BLaER1 (cell line): ENCODE results near the gene UBD.

Experiments
- H3K27ac ChIP-seq: shearing (Covaris generic); formaldehyde crosslinking; 2 replicates; pipeline ENCODE4 v1.8.1; 2022
- H3K27me3 ChIP-seq: shearing (Covaris generic); formaldehyde crosslinking; 2 replicates; pipeline ENCODE4 v1.8.1; 2022
- H3K36me3 ChIP-seq: shearing (Covaris generic); formaldehyde crosslinking; 2 replicates; pipeline ENCODE4 v1.8.1; 2022
- H3K4me1 ChIP-seq: shearing (Covaris generic); formaldehyde crosslinking; 2 replicates; pipeline ENCODE4 v1.8.1; 2022
- H3K4me2 ChIP-seq: shearing (Covaris generic); formaldehyde crosslinking; 2 replicates; pipeline ENCODE4 v1.8.1; 2022
- H3K4me3 ChIP-seq: shearing (Covaris generic); formaldehyde crosslinking; 2 replicates; pipeline ENCODE4 v1.8.1; 2022
- H3K9ac ChIP-seq: shearing (Covaris generic); formaldehyde crosslinking; 2 replicates; pipeline ENCODE4 v1.8.1; 2022
- H3K9me3 ChIP-seq: shearing (Covaris generic); formaldehyde crosslinking; 2 replicates; pipeline ENCODE4 v1.8.1; 2022
- H4K20me1 ChIP-seq: shearing (Covaris generic); formaldehyde crosslinking; 2 replicates; pipeline ENCODE4 v1.8.1; 2022
- Cebpa-rat ChIP-seq: shearing (Covaris generic); IDR thresholded peaks from 2 replicates; pipeline ENCODE4 v1.8.1; 2022

Gene UBD

DNA sequence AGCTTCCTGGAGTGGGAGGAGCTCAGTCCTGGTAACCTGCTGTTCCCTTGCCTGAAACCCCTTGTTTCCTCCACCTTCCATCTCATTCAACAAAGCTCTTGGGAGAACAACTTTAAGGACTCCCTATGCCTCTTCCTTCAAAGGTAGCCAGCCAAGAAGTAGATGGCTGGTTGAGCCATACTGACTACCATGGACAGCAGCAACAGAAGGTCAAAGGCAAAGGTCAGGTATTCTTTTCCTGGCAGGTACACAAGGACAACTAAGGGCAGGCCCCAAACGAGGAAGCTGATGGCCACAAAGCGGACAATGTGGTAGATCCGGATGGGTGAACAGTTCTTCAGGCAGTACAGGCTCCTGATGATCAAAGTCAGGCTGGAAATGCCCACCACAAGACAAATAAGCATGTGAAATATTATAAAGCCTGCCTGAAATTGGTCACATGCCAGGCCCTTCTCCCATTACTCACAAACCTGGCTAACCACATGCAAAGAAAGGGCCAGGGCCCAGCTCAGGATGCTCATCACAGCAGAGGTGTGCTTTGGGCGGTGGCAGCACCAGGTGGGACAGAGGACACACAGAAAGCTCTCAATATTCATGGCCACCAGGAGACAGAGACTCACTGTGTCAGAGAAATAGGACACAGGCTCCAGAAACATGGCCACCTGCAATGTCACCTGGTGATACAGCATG, 21.7 kb downstream of the UBD start:
- H3K9ac ChIP-seq, result no peak overlapping the region
- no peak for TF ChIP-seq Cebpa-rat
- H3K36me3 ChIP-seq, result no peaks in the 10 kb centered on the region
- no peaks in the 10 kb centered on the region for H3K4me1 ChIP-seq
- H3K27me3 ChIP-seq, result no peaks in the 10 kb centered on the region
- no peak overlapping the region for H3K27ac ChIP-seq
- H3K4me2 ChIP-seq, result no peak overlapping the region
- no peaks in the 10 kb centered on the region for H4K20me1 ChIP-seq
- H3K9me3 ChIP-seq, result no peaks in the 10 kb centered on the region
- H3K4me3 ChIP-seq, result no peak overlapping the region

DNA sequence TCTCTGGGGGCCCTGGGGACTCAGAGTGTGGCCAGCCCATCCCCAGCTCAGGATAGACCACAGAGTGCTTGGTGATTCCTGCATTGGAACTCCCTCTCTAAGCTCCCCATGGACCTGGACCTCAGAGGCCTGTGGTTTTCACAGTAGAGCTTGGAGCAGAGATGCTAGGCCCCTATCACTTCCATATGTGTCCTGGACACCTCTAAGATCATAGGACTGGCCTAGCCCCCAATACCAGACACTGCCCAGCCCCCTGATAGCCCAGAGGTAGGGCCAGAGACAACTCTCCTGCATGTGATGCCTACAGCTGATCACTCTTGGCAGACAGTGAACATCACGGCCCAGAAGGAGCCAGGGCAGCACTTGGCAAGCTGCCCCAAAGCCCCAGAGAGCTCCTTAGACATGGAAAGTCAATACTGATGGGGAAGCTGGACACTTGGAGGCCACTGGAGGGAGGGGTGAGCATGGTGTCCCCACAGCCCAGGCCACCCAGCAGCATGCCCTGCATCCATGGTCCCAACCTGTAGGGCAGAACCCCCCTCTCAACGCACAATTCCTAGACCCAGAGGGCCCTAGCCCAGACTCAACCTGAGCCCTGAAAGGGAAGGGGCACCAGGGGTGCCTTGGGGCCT, 27.1 kb downstream of the UBD start:
- no peak for TF ChIP-seq Cebpa-rat
- H3K36me3 ChIP-seq, result no peaks in the 10 kb centered on the region
- H4K20me1 ChIP-seq, result no peaks in the 10 kb centered on the region
- no peaks in the 10 kb centered on the region for H3K4me1 ChIP-seq
- H3K9ac ChIP-seq, result no peak overlapping the region
- no peak overlapping the region for H3K4me2 ChIP-seq
- no peaks in the 10 kb centered on the region for H3K27me3 ChIP-seq
- no peaks in the 10 kb centered on the region for H3K9me3 ChIP-seq
- H3K27ac ChIP-seq, result no peak overlapping the region
- no peak overlapping the region for H3K4me3 ChIP-seq

DNA sequence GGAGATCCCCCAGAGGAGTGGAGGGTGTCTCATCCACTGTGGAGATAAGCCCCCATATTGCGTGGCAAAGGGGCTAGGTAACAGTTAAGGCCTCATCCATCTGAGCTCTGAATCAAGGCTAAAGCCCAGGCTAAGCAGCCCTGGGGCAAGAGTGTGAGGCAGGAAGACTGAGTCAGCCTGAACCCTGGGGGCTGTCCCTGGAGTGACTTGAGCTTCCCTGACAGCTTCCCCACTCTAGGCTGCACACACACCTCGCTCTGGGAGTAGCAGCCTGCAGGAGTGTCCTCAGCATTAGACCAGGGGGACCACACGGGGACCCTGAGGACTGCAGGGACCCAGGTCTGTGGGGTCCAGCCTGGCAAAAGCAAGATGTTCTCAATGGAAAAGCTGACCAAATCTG, 27.9 kb downstream of the UBD start:
- TF ChIP-seq Cebpa-rat, result no peak
- no peak overlapping the region for H3K27ac ChIP-seq

DNA sequence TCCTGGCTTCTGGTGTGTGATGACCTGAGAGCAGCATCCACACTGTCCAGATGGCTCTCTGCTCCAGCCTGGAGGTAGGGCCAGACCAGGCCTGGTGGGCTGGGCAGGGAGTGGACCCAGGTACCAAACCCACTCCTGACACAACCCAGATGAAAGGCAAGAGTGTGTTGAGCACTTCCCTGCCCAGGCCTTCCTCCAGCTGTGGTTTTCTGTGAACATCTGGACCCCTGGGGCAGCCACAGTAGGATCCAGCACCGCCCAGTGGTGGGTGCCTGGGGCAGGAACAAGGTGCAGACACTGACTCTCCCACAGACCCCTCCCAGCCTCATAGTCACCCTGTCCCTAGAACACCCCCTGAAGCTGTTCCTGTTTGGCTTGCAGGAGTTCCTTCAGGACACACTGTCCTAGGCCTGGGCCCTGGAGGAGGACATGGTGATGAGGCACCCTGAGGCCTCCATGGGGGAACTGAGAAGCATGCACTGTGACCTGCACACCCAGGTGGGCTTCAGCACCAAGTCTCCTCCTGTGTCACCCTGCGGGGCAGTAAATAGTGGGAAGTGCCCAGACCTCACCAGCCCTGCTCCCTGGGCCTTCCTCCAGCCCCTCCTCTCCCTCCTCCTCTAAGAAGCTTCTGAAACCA, 28.7 kb downstream of the UBD start:
- Histone ChIP-seq H3K9me3 (no peaks in the 10 kb centered on the region), H3K9ac (no peak overlapping the region)
- no peak for TF ChIP-seq Cebpa-rat

More for the DNA sequence above, 27.9 kb downstream of the UBD start:
- no peaks in the 10 kb centered on the region for H3K9me3 ChIP-seq
- H3K4me1 ChIP-seq, result no peaks in the 10 kb centered on the region
- no peaks in the 10 kb centered on the region for H3K36me3 ChIP-seq
- no peaks in the 10 kb centered on the region for H3K27me3 ChIP-seq
- H3K4me3 ChIP-seq, result no peak overlapping the region
- H3K4me2 ChIP-seq, result no peak overlapping the region
- H4K20me1 ChIP-seq, result no peaks in the 10 kb centered on the region
- no peak overlapping the region for H3K9ac ChIP-seq

DNA sequence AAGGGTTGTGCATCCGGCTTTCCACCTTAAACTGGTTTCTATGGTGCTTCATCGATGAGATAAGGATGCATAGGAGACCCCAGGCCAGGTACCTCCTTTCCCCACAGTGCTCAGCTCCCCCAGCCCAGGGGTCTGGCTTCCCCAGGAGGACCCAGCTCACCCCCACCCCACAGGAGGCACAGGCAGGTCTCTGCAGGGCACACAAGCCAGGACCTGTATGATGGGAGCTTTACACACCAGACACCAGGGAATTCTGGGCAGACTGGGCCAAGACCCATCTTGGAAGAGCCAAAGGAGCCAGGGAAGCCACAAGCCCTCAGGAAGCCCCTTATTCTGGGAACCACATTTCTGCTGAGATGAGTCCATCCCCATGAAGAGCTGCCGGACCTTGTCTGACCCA, 29.6 kb downstream of the UBD start:
- no peaks in the 10 kb centered on the region for H3K27me3 ChIP-seq

More for the DNA sequence above, 28.7 kb downstream of the UBD start:
- no peaks in the 10 kb centered on the region for H3K27me3 ChIP-seq
- no peak overlapping the region for H3K27ac ChIP-seq
- H3K4me1 ChIP-seq, result no peaks in the 10 kb centered on the region
- no peaks in the 10 kb centered on the region for H3K36me3 ChIP-seq
- H3K4me2 ChIP-seq, result no peak overlapping the region
- no peak overlapping the region for H3K4me3 ChIP-seq
- no peaks in the 10 kb centered on the region for H4K20me1 ChIP-seq

DNA sequence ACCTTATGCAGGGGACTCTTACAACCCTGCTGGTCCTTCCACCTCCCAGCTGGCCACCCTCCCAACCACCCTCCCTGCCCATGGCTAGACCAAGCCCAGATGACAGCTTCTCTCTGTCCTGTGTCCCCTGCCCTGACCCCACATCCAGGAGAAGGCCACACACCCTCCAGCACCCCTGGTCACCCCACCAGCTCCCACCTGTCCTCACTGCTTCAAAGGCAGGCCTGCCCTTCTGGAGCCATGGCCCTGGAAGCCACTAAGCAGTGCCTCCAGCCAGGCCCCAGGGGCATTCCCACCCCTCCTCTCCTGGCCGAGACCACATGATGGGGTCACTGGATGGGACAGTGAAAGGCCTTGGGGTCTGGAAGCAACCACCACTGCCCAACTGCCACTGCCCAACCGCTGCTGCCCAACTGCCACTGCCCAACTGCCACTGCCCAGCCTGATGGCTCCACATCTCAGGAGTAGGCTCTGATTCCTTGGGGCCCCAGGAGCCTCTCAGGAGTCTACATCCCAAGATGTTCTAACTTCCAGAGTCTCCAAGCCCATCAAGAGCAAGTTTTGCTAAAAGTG, 30.5 kb downstream of the UBD start:
- H3K27me3 ChIP-seq, result no peaks in the 10 kb centered on the region
- no peak for TF ChIP-seq Cebpa-rat

More for the DNA sequence above, 29.6 kb downstream of the UBD start:
- TF ChIP-seq Cebpa-rat, result no peak
- H3K9me3 ChIP-seq, result no peaks in the 10 kb centered on the region
- no peak overlapping the region for H3K4me2 ChIP-seq
- no peaks in the 10 kb centered on the region for H4K20me1 ChIP-seq
- no peak overlapping the region for H3K9ac ChIP-seq
- H3K27ac ChIP-seq, result no peak overlapping the region
- H3K4me1 ChIP-seq, result no peaks in the 10 kb centered on the region
- H3K4me3 ChIP-seq, result no peak overlapping the region
- H3K36me3 ChIP-seq, result no peaks in the 10 kb centered on the region

DNA sequence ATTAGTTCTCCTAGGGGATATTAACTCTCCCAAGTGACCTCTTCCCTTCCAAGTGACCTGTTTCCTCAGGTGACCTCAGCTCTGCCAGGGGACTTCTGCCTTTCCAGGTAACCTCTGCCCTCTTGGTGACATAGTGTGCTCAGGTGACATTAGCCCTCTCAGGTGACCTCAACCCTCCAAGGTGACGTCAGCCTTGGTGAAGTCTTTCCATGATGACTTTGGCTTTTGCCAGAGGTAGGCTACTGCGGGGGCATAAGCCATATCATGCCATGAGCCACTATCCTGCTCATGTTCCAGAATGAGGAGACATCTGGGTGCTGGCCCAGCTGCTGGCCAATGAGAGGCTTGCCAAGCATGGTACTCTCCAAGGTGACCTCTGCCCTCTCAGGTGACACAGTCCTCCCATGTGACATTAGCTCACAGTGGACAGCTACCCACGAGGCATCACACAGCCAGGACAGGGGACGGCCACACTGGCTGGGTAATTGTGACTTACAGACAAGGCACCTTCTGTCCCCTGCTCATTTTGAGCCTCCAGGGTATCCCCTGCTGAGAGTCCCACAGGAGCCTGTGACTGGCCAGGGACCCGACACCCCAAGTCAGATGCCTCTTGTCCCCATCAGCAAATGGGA, 31.1 kb downstream of the UBD start:
- no peaks in the 10 kb centered on the region for H3K36me3 ChIP-seq
- H3K9me3 ChIP-seq, result peaks cover 2% of the 10 kb centered on the region
- no peaks in the 10 kb centered on the region for H3K4me1 ChIP-seq
- H3K4me2 ChIP-seq, result no peak overlapping the region
- no peak for TF ChIP-seq Cebpa-rat
- H3K27me3 ChIP-seq, result no peaks in the 10 kb centered on the region
- H3K27ac ChIP-seq, result no peak overlapping the region
- no peak overlapping the region for H3K4me3 ChIP-seq
- H4K20me1 ChIP-seq, result no peaks in the 10 kb centered on the region
- H3K9ac ChIP-seq, result no peak overlapping the region

More for the DNA sequence above, 30.5 kb downstream of the UBD start:
- Histone ChIP-seq H3K4me3 (no peak overlapping the region), H3K4me2 (no peak overlapping the region), H3K27ac (no peak overlapping the region), H4K20me1 (no peaks in the 10 kb centered on the region), H3K36me3 (no peaks in the 10 kb centered on the region), H3K4me1 (no peaks in the 10 kb centered on the region), H3K9me3 (no peaks in the 10 kb centered on the region), H3K9ac (no peak overlapping the region)

DNA sequence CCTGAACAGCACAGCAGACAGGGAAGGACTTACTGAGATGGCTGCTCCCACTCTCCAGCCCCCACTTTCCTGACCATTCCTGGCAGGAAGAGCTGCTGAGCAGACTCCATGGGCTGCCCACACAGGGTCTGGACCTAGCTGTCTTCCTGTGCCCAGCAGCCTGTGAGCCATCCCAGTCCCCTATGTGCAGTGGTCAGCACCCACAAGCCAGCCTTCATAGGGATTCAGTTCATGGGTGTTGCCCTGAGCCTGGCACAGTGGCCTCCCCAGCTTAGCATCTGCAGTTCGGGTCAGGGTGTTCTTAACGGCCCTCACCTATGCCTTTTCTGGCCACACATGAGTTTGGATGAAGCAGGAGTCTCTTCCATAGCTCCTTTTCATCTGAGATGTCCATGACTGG, 32.0 kb downstream of the UBD start:
- Histone ChIP-seq H3K27ac (no peak overlapping the region), H3K9me3 (peaks cover 11% of the 10 kb centered on the region), H3K36me3 (no peaks in the 10 kb centered on the region), H3K4me1 (no peaks in the 10 kb centered on the region), H4K20me1 (no peaks in the 10 kb centered on the region), H3K4me2 (no peak overlapping the region), H3K27me3 (no peaks in the 10 kb centered on the region), H3K4me3 (no peak overlapping the region), H3K9ac (no peak overlapping the region)
- TF ChIP-seq Cebpa-rat, result no peak

DNA sequence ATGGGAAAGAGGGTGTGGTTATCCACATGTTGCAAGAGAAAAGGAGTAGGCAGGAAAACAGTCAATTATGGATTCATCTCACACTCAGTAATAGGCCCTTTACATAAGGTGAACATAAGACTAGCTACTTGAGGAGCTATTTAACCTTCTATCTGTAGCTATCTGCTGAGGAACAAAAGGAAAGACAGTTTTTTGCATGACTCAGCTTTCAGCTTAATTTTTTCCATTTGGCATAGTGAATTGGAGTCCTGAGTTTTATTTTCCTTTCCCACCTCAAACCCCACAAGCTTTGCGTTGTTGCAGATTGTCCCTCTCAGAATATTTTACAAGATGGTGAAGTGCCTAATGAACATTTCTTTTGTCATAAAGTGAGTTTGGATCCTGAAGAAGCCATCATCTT, 32.4 kb downstream of the UBD start:
- peaks cover 12% of the 10 kb centered on the region for H3K9me3 ChIP-seq
- H4K20me1 ChIP-seq, result no peaks in the 10 kb centered on the region
- TF ChIP-seq Cebpa-rat, result no peak
- H3K4me1 ChIP-seq, result no peaks in the 10 kb centered on the region
- H3K27ac ChIP-seq, result no peak overlapping the region
- H3K36me3 ChIP-seq, result no peaks in the 10 kb centered on the region
- no peak overlapping the region for H3K9ac ChIP-seq
- H3K27me3 ChIP-seq, result no peaks in the 10 kb centered on the region
- H3K4me2 ChIP-seq, result no peak overlapping the region
- H3K4me3 ChIP-seq, result no peak overlapping the region

DNA sequence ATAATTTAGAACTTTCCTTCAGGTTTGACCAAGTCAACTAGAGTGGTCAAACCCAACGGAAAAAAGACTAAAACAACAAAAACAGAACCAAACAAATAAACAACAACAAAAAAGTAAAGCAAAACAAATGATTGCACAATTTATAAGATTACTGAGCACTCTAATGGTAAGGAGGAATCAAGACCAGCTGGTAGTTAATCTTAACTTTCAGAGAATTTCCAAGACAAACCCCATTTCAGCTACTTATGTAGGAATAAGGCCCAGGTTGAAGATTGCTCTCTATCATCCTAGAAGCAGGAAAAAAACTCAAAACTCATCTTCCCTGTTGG, 34.3 kb downstream of the UBD start:
- no peaks in the 10 kb centered on the region for H3K4me1 ChIP-seq
- H4K20me1 ChIP-seq, result no peaks in the 10 kb centered on the region
- H3K27me3 ChIP-seq, result no peaks in the 10 kb centered on the region
- no peak overlapping the region for H3K4me2 ChIP-seq
- no peak overlapping the region for H3K9ac ChIP-seq
- H3K27ac ChIP-seq, result no peak overlapping the region
- no peak overlapping the region for H3K4me3 ChIP-seq
- no peak for TF ChIP-seq Cebpa-rat
- H3K9me3 ChIP-seq, result peaks cover 12% of the 10 kb centered on the region
- H3K36me3 ChIP-seq, result no peaks in the 10 kb centered on the region
